ENCODE results near the gene VCAN.

GRCh38 chr5:83551821-83552220, 80.3 kb downstream of the VCAN start:
- TF ChIP-seq POLR2A (IDR thresholded peaks at IDR 0.05; ENCODE audit: low read length) (no peak), GATA1 (IDR thresholded peaks at IDR 0.05; ENCODE audit: low read depth, low read length) (no peak)

Measured in erythroblast (primary cell).